G401.6 (cell line): ENCODE data around the gene ULK2.

ENCODE experiments used
- FAIRE-seq: peaks from 2 replicates; lab custom pipeline; 2012; peaks lifted over from hg19 to GRCh38; lab: Jason Lieb, UNC

Gene ULK2

GRCh38 chr17:19726631-19727376, 140.9 kb downstream of the ULK2 start:
- FAIRE-seq = no peak

- no peak for FAIRE-seq
Measured at GRCh38 chr17:19725486-19725885, 142.2 kb downstream of the ULK2 start.

- no peak for FAIRE-seq
Measured at GRCh38 chr17:19724501-19725420, 143.0 kb downstream of the ULK2 start.

GRCh38 chr17:19723964-19724363, 143.8 kb downstream of the ULK2 start:
- FAIRE-seq = no peak
